HL-60 (cell line): ENCODE results near the gene PRDM16.

ENCODE experiments used
- DNase-seq, 2 experiments: peaks; one replicate each; pipeline ENCODE4 v3.0.0-alpha.2; 2010 to 2020; ENCODE audit warnings: low read depth in 1 of 2, low spot score in 1 of 2
- H3K27ac ChIP-seq: fragments of 250-450 bp; sonication (Bioruptor Pico); replicated peaks from 2 replicates; pipeline ENCODE4 v1.5.1; 2020; ENCODE audit warnings: mild to moderate bottlenecking, moderate library complexity
- H3K27me3 ChIP-seq: fragments of 250-450 bp; sonication (Bioruptor Pico); 2 replicates; pipeline ENCODE4 v1.5.1; 2021; ENCODE audit warnings: mild to moderate bottlenecking, moderate library complexity; ENCODE audit not compliant: insufficient read depth, poor library complexity, severe bottlenecking
- H3K4me3 ChIP-seq: replicated peaks from 2 replicates; pipeline ENCODE4 v1.5.1; 2011; ENCODE audit warnings: mild to moderate bottlenecking, control low read depth, low read length; ENCODE audit not compliant: insufficient read depth
- CTCF ChIP-seq: IDR thresholded peaks from one replicate; pipeline ENCODE4 v1.5.1; 2011; ENCODE audit warnings: low read length, control low read depth, inconsistent platforms; ENCODE audit not compliant: insufficient read depth
- GABPA ChIP-seq: IDR thresholded peaks from 2 replicates; pipeline ENCODE4 v1.6.1; 2012; ENCODE audit warnings: low read depth
- POLR2AphosphoS5 ChIP-seq: IDR thresholded peaks from 2 replicates; pipeline ENCODE4 v1.6.1; 2012; ENCODE audit warnings: low read depth
- REST ChIP-seq: IDR thresholded peaks from 2 replicates; pipeline ENCODE4 v1.6.1; 2012; ENCODE audit warnings: low read depth; ENCODE audit not compliant: insufficient replicate concordance
- SPI1 ChIP-seq: IDR thresholded peaks from 2 replicates; pipeline ENCODE4 v1.6.1; 2012; ENCODE audit warnings: low read depth, mild to moderate bottlenecking, borderline replicate concordance

The PRDM16 gene

GRCh38 chr1:3296326-3296725 lies 227.3 kb downstream of the PRDM16 start:
- no peak overlapping the region for H3K4me3 ChIP-seq
- no peak overlapping the region for H3K27ac ChIP-seq
- no peaks in the 10 kb centered on the region for H3K27me3 ChIP-seq
- no peak for DNase-seq
- TF ChIP-seq SPI1 = no peak
- no peak for TF ChIP-seq GABPA
- TF ChIP-seq CTCF = no peak
- no peak for TF ChIP-seq REST

- no peak for DNase-seq
- H3K27me3 ChIP-seq = no peaks in the 10 kb centered on the region
- no peak overlapping the region for H3K4me3 ChIP-seq
Observed at GRCh38 chr1:3296826-3297225, 227.8 kb downstream of the PRDM16 start.

GRCh38 chr1:3297756-3298155 lies 228.8 kb downstream of the PRDM16 start:
- Histone ChIP-seq H3K27me3 (no peaks in the 10 kb centered on the region), H3K27ac (no peak overlapping the region), H3K4me3 (no peak overlapping the region)
- no peak for TF ChIP-seq POLR2AphosphoS5
- TF ChIP-seq SPI1 = no peak
- TF ChIP-seq REST = no peak
- TF ChIP-seq CTCF = no peak
- no peak for TF ChIP-seq GABPA
- DNase-seq = no peak

More at GRCh38 chr1:3296826-3297225, 227.8 kb downstream of the PRDM16 start:
- TF ChIP-seq CTCF = no peak
- no peak for TF ChIP-seq GABPA
- no peak for TF ChIP-seq SPI1
- no peak for TF ChIP-seq REST
- H3K27ac ChIP-seq = no peak overlapping the region
